HG03378 (cell line): Measurements from ENCODE around the gene LSM12.

ENCODE experiments used
- ATAC-seq: cut with Tn5 transposase; IDR thresholded peaks from one replicate; pipeline ENCODE4 v1.9.1; 2021; ENCODE audit warnings: mild to moderate bottlenecking, moderate library complexity; ENCODE audit not compliant: unreplicated experiment

Gene LSM12

GRCh38 chr17:43988301-43988700 is 78.2 kb downstream of the LSM12 start:
- no peak for ATAC-seq

GRCh38 chr17:43987131-43988021 is 79.1 kb downstream of the LSM12 start:
- no peak for ATAC-seq

GRCh38 chr17:43986225-43986981 is 80.1 kb downstream of the LSM12 start:
- ATAC-seq, result no peak

- ATAC-seq, result no peak
Observed at GRCh38 chr17:43984521-43984920, 82.0 kb downstream of the LSM12 start.
